ENCODE results near the gene RCOR3.
"Not testable (repeated sequence)": the region's sequence is repeated elsewhere in the genome, so short reads cannot be mapped to it uniquely, and the experiment has no call there.

RCOR3 gene

DNA sequence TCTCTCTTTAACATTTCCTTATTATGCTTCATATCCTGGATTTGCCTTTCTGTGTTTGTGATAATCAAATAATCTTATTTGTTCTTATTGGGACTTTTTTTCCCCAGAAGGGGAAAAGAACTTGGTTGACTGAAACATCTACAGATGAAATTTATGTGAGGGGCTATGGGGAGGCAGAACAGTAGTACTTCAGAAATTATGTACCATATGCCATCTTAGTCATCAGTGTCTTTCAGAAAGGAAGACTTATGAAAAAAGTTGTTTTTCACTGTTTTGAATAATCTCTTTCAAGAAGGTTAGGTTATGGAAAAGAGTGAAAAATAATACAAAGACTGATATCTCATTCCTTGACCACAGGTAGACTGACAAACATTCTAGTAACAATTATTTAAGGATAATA lies 37.2 kb downstream of the RCOR3 start:
- H3K27ac ChIP-seq, result no peak overlapping the region
- TF ChIP-seq, protein P1, sequence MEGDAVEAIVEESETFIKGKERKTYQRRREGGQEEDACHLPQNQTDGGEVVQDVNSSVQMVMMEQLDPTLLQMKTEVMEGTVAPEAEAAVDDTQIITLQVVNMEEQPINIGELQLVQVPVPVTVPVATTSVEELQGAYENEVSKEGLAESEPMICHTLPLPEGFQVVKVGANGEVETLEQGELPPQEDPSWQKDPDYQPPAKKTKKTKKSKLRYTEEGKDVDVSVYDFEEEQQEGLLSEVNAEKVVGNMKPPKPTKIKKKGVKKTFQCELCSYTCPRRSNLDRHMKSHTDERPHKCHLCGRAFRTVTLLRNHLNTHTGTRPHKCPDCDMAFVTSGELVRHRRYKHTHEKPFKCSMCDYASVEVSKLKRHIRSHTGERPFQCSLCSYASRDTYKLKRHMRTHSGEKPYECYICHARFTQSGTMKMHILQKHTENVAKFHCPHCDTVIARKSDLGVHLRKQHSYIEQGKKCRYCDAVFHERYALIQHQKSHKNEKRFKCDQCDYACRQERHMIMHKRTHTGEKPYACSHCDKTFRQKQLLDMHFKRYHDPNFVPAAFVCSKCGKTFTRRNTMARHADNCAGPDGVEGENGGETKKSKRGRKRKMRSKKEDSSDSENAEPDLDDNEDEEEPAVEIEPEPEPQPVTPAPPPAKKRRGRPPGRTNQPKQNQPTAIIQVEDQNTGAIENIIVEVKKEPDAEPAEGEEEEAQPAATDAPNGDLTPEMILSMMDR (conservative IDR thresholded peaks at IDR 0.05), result no peak
- TF ChIP-seq ZFX (IDR thresholded peaks at IDR 0.05), result no peak

GRCh38 chr1:211305044-211305443 lies 45.9 kb downstream of the RCOR3 start:
- TF ChIP-seq, protein P1 (conservative IDR thresholded peaks at IDR 0.05), result no peak
- no peak for TF ChIP-seq ZFX (IDR thresholded peaks at IDR 0.05)
- no peak overlapping the region for H3K27ac ChIP-seq

- H3K27ac ChIP-seq, result no peak overlapping the region
- TF ChIP-seq ZFX (IDR thresholded peaks at IDR 0.05), result no peak
- TF ChIP-seq, protein P1 (conservative IDR thresholded peaks at IDR 0.05), result no peak
These were observed 50.5 kb downstream of the RCOR3 start for GRCh38 chr1:211309617-211310016.

DNA sequence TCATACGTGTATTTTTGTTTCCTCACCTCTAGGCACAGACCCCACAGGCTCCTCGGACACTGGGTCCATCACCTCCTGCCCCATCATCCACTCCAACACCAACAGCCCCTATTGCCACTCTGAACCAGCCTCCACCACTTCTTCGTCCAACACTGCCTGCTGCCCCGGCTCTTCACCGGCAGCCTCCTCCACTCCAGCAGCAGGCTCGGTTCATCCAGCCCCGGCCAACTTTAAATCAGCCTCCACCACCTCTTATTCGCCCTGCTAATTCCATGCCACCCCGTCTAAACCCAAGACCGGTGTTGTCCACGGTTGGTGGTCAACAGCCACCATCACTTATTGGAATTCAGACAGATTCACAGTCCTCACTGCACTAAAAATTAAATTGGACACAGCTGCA lies 54.2 kb downstream of the RCOR3 start:
- TF ChIP-seq, protein P1 (conservative IDR thresholded peaks at IDR 0.05), result no peak
- TF ChIP-seq ZFX (IDR thresholded peaks at IDR 0.05), result no peak
- H3K27ac ChIP-seq, result no peak overlapping the region

- no peak overlapping the region for H3K27ac ChIP-seq
- no peak for TF ChIP-seq ZFX (IDR thresholded peaks at IDR 0.05)
- TF ChIP-seq, protein P1 (conservative IDR thresholded peaks at IDR 0.05), result no peak
These were observed 59.6 kb downstream of the RCOR3 start for GRCh38 chr1:211318576-211319280.

GRCh38 chr1:211319892-211320291 lies 60.7 kb downstream of the RCOR3 start:
- TF ChIP-seq, protein P1 (conservative IDR thresholded peaks at IDR 0.05), result no peak
- TF ChIP-seq ZFX (IDR thresholded peaks at IDR 0.05), result no peak

DNA sequence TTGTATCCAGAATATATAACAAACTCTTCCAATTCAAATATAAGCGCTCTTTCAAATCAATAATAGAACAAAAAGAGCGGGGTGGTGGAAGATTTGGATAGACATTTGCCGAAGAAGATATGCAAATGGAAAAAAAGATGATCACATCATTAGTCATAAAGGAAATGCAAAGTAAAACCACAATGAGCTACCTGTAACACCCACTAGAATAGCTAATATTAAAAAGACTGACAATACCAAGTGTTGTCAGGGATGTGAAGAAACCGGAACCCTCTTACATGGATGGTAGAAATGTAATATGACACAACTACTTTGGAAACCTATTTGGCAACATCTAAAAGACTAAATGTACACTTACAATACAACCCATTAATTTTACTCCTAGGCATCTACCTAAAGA lies 61.8 kb downstream of the RCOR3 start:
- TF ChIP-seq, protein P1 (conservative IDR thresholded peaks at IDR 0.05), result no peak
- TF ChIP-seq ZFX (IDR thresholded peaks at IDR 0.05), result no peak
- H3K27ac ChIP-seq, result no peak overlapping the region

More at GRCh38 chr1:211319892-211320291, 60.7 kb downstream of the RCOR3 start:
- no peak overlapping the region for H3K27ac ChIP-seq

- H3K27ac ChIP-seq, result not testable (repeated sequence)
These were observed 62.5 kb downstream of the RCOR3 start for GRCh38 chr1:211321646-211322045.

Measured in C4-2B (cell line).